OCI-LY1 (cell line): ENCODE data around the gene MEIS1.

Experiments used
- H2AFZ ChIP-seq: fragments of 200-600 bp; sonication (generic), shearing (Covaris generic); 2 replicates; pipeline ENCODE4 v1.6.0; 2014; ENCODE audit warnings: antibody characterized with exemption, mild to moderate bottlenecking, low read length
- H3F3A ChIP-seq: fragments of 200-600 bp; sonication (generic), shearing (Covaris generic); 2 replicates; pipeline ENCODE4 v1.6.0; 2014; ENCODE audit warnings: mild to moderate bottlenecking, antibody characterized with exemption, low read length, moderate library complexity; ENCODE audit not compliant: insufficient read depth
- H3K27ac ChIP-seq: fragments of 200-600 bp; sonication (generic); 2 replicates; pipeline ENCODE4 v1.5.1; 2014; ENCODE audit warnings: low read length, mixed run types, mild to moderate bottlenecking, low read depth; ENCODE audit not compliant: poor library complexity, severe bottlenecking
- H3K27me3 ChIP-seq: fragments of 200-600 bp; sonication (generic); 2 replicates; pipeline ENCODE4 v1.6.0; 2014; ENCODE audit warnings: antibody characterized with exemption, mild to moderate bottlenecking, low read length, moderate library complexity; ENCODE audit not compliant: insufficient read depth
- H3K36me3 ChIP-seq: fragments of 200-600 bp; sonication (generic); 2 replicates; pipeline ENCODE4 v1.6.1; 2014; ENCODE audit warnings: mild to moderate bottlenecking, antibody characterized with exemption, low read length, moderate library complexity, mixed read lengths; ENCODE audit not compliant: insufficient read depth
- H3K4me1 ChIP-seq: fragments of 200-600 bp; sonication (generic); 2 replicates; pipeline ENCODE4 v1.5.1; 2014; ENCODE audit warnings: mild to moderate bottlenecking, low read length, moderate library complexity; ENCODE audit not compliant: insufficient read depth, severe bottlenecking
- H3K4me2 ChIP-seq: fragments of 200-600 bp; sonication (generic), shearing (Covaris generic); 2 replicates; pipeline ENCODE4 v1.6.1; 2014; ENCODE audit warnings: low read length
- H3K4me3 ChIP-seq: fragments of 200-600 bp; sonication (generic); 2 replicates; pipeline ENCODE4 v1.5.1; 2014; ENCODE audit warnings: low read length, low read depth, mild to moderate bottlenecking, mixed read lengths; ENCODE audit not compliant: poor library complexity, severe bottlenecking
- H3K79me2 ChIP-seq: fragments of 200-600 bp; shearing (Covaris generic); 2 replicates; pipeline ENCODE4 v1.6.1; 2016; ENCODE audit warnings: mixed run types, low read length, mixed read lengths; ENCODE audit not compliant: insufficient read depth
- H3K9ac ChIP-seq: fragments of 200-600 bp; sonication (generic), shearing (Covaris generic); 2 replicates; pipeline ENCODE4 v1.6.1; 2014; ENCODE audit warnings: mild to moderate bottlenecking, low read length, mixed read lengths
- H3K9me2 ChIP-seq: fragments of 200-600 bp; sonication (generic), shearing (Covaris generic); 2 replicates; pipeline ENCODE4 v1.6.1; 2014; ENCODE audit warnings: low read depth, mild to moderate bottlenecking, low read length, mixed read lengths
- H3K9me3 ChIP-seq: fragments of 200-600 bp; shearing (Covaris generic); 2 replicates; pipeline ENCODE4 v1.6.1; 2014; ENCODE audit warnings: low read length, mixed read lengths
- H4K20me1 ChIP-seq: fragments of 200-600 bp; sonication (generic), shearing (Covaris generic); 2 replicates; pipeline ENCODE4 v1.6.0; 2016; ENCODE audit warnings: mild to moderate bottlenecking, low read length; ENCODE audit not compliant: insufficient read depth
- EZH2 ChIP-seq: fragments of 200-600 bp; sonication (generic), shearing (Covaris generic); IDR thresholded peaks from 2 replicates; pipeline ENCODE4 v1.8.0; 2017; ENCODE audit warnings: borderline replicate concordance, mixed run types, mild to moderate bottlenecking, antibody characterized with exemption, low read length, moderate library complexity, mixed read lengths
- TF ChIP-seq, protein P1 (sequence below): fragments of 200-600 bp; sonication (generic), shearing (Covaris generic); IDR thresholded peaks from 2 replicates; pipeline ENCODE4 v1.5.1; 2017; ENCODE audit warnings: mild to moderate bottlenecking, antibody characterized with exemption, low read length, moderate library complexity, mixed read lengths

The MEIS1 gene

GRCh38 chr2:66507673-66508201, 72.8 kb downstream of the MEIS1 start:
- H3K27me3 ChIP-seq: no peaks in the 10 kb centered on the region
- no peaks in the 10 kb centered on the region for H3K36me3 ChIP-seq
- no peaks in the 10 kb centered on the region for H3F3A ChIP-seq
- no peaks in the 10 kb centered on the region for H3K79me2 ChIP-seq
- no peaks in the 10 kb centered on the region for H3K4me1 ChIP-seq
- no peak overlapping the region for H3K9ac ChIP-seq
- H3K9me2 ChIP-seq: no peaks in the 10 kb centered on the region
- no peak overlapping the region for H3K27ac ChIP-seq
- no peak overlapping the region for H3K4me2 ChIP-seq
- no peak for TF ChIP-seq EZH2
- TF ChIP-seq, protein P1, sequence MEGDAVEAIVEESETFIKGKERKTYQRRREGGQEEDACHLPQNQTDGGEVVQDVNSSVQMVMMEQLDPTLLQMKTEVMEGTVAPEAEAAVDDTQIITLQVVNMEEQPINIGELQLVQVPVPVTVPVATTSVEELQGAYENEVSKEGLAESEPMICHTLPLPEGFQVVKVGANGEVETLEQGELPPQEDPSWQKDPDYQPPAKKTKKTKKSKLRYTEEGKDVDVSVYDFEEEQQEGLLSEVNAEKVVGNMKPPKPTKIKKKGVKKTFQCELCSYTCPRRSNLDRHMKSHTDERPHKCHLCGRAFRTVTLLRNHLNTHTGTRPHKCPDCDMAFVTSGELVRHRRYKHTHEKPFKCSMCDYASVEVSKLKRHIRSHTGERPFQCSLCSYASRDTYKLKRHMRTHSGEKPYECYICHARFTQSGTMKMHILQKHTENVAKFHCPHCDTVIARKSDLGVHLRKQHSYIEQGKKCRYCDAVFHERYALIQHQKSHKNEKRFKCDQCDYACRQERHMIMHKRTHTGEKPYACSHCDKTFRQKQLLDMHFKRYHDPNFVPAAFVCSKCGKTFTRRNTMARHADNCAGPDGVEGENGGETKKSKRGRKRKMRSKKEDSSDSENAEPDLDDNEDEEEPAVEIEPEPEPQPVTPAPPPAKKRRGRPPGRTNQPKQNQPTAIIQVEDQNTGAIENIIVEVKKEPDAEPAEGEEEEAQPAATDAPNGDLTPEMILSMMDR: no peak
- no peaks in the 10 kb centered on the region for H3K9me3 ChIP-seq
- no peak overlapping the region for H3K4me3 ChIP-seq
- H2AFZ ChIP-seq: no peak overlapping the region
- no peaks in the 10 kb centered on the region for H4K20me1 ChIP-seq

- H3K9me3 ChIP-seq: no peaks in the 10 kb centered on the region
- no peaks in the 10 kb centered on the region for H3K79me2 ChIP-seq
- no peaks in the 10 kb centered on the region for H3K36me3 ChIP-seq
- no peaks in the 10 kb centered on the region for H3F3A ChIP-seq
- no peak overlapping the region for H2AFZ ChIP-seq
- no peak overlapping the region for H3K9ac ChIP-seq
- H3K9me2 ChIP-seq: no peaks in the 10 kb centered on the region
- no peak overlapping the region for H3K27ac ChIP-seq
- no peaks in the 10 kb centered on the region for H3K27me3 ChIP-seq
- no peaks in the 10 kb centered on the region for H4K20me1 ChIP-seq
- H3K4me3 ChIP-seq: no peak overlapping the region
- H3K4me2 ChIP-seq: no peak overlapping the region
- no peaks in the 10 kb centered on the region for H3K4me1 ChIP-seq
- no peak for TF ChIP-seq EZH2
- TF ChIP-seq, protein P1: no peak
Measured at GRCh38 chr2:66508484-66509071, 73.7 kb downstream of the MEIS1 start.

GRCh38 chr2:66509326-66509811, 74.4 kb downstream of the MEIS1 start:
- Histone ChIP-seq H3K4me2 (no peak overlapping the region), H4K20me1 (no peaks in the 10 kb centered on the region), H3F3A (no peaks in the 10 kb centered on the region), H3K27me3 (no peaks in the 10 kb centered on the region), H3K27ac (no peak overlapping the region), H3K36me3 (no peaks in the 10 kb centered on the region), H3K9me3 (no peaks in the 10 kb centered on the region), H3K4me1 (no peaks in the 10 kb centered on the region), H3K9ac (no peak overlapping the region), H3K9me2 (no peaks in the 10 kb centered on the region), H3K4me3 (no peak overlapping the region), H2AFZ (no peak overlapping the region), H3K79me2 (no peaks in the 10 kb centered on the region)
- TF ChIP-seq EZH2: no peak
- TF ChIP-seq, protein P1: no peak
